Measurements from ENCODE around the gene ARHGAP24.

- TF ChIP-seq CTCF (IDR thresholded peaks at IDR 0.05) (no peak), POLR2A (IDR thresholded peaks at IDR 0.05) (no peak)
These were observed 263.8 kb downstream of the ARHGAP24 start for GRCh38 chr4:85738721-85739120.

All from right lobe of liver (tissue), 4 donors.